Measurements from ENCODE around the gene HEYL. TPM values are rescaled to one million over a fixed set of nuclear protein-coding genes. Genes with fewer than 3 reads are reported as not detected.

The HEYL gene
- total and polyA plus RNA-seq, 2 of the 8 experiments (the other 6 are each of a cell fraction or from before 2014, with no cell fraction given): 1.8 to 3.1 TPM

GRCh38 chr1:39649636-39650185 is 10.3 kb upstream of the HEYL start (continued):
- no peak for TF ChIP-seq ATF2 (IDR thresholded peaks at IDR 0.05; ENCODE audit: low read length)
